SK-N-MC (cell line): ENCODE results near the gene CPVL.
A peak's percentile ranks its signal among the peaks of the same experiment; 100 is the strongest.

Experiments
- DNase-seq: peaks from one replicate; pipeline ENCODE4 v3.0.0-alpha.2; 2011; ENCODE audit warnings: low read depth, low spot score
- H3K27ac ChIP-seq: fragments of 200-600 bp; sonication (generic); 2 replicates; pipeline ENCODE4 v1.5.1; 2016; ENCODE audit warnings: mixed run types
- H3K36me3 ChIP-seq: fragments of 200-600 bp; sonication (generic); 2 replicates; pipeline ENCODE4 v1.6.1; 2017; ENCODE audit warnings: antibody characterized with exemption, low read length, mixed read lengths; ENCODE audit not compliant: insufficient read depth
- H3K4me3 ChIP-seq: fragments of 200-600 bp; sonication (generic); 2 replicates; pipeline ENCODE4 v1.5.1; 2016
- H3K9ac ChIP-seq: fragments of 200-600 bp; sonication (generic); 2 replicates; pipeline ENCODE4 v1.8.0; 2017; ENCODE audit warnings: mixed run types, mixed read lengths; ENCODE audit not compliant: insufficient read length
- H3K9me3 ChIP-seq: fragments of 200-600 bp; sonication (generic); 2 replicates; pipeline ENCODE4 v1.6.1; 2017; ENCODE audit warnings: low read depth, mild to moderate bottlenecking, antibody characterized with exemption, low read length, moderate library complexity, mixed read lengths
- EZH2 ChIP-seq: fragments of 200-600 bp; sonication (generic); IDR thresholded peaks from one replicate; pipeline ENCODE4 v1.6.1; 2017; ENCODE audit warnings: antibody characterized with exemption
- FOXP2 ChIP-seq: optimal IDR thresholded peaks from 2 replicates; pipeline ENCODE3; 2011; ENCODE audit warnings: mild to moderate bottlenecking, moderate library complexity; ENCODE audit not compliant: insufficient read depth; ENCODE audit errors: extremely low read length, control extremely low read depth
- POLR2AphosphoS5 ChIP-seq: IDR thresholded peaks from 2 replicates; pipeline ENCODE4 v1.6.1; 2012; ENCODE audit warnings: mild to moderate bottlenecking, low read depth, low read length, borderline replicate concordance

CPVL gene

DNA sequence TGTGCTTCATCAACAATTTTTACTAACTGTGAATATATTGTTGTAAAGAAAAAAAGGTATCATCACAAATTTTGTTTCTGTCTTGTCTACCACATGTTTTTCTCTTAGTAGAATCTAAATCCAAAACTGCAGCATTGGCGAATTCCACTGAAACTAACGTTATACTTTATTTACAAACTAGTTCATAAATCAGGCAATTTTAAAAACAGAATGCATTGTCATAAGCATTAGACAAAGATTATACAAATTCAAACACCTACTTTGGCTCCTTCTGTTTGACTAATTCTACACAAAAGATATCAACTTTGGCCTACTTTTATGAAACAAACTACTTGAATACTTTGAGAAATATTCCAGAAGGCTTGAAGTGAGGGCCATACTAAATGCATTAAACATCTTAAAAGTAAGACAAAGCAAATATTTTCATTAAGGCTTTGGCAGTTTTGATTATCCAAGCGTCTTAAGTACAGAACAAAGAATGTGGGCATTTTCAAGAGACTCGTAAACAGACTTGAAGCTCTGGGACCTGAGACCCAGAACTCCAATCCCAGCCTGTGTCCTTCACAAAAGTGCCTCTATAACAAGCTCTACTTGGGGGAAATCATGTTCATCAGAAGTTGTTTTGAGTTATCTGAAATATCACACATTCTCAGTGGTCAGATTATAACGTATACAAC lies 81.0 kb downstream of the CPVL start:
- no peak for DNase-seq
- no peaks in the 10 kb centered on the region for H3K9me3 ChIP-seq
- peaks cover 9% of the 10 kb centered on the region; the same call in 1 of the 2 replicates for H3K36me3 ChIP-seq
- no peak for TF ChIP-seq FOXP2
- no peak for TF ChIP-seq EZH2
- TF ChIP-seq POLR2AphosphoS5: no peak
- H3K9ac ChIP-seq: no peak overlapping the region
- peak overlapping the region; percentile 78 for H3K27ac ChIP-seq
- 0 out of 2 replicates have a peak overlapping the region, but pooled peaks have one; percentile 33 for H3K4me3 ChIP-seq

DNA sequence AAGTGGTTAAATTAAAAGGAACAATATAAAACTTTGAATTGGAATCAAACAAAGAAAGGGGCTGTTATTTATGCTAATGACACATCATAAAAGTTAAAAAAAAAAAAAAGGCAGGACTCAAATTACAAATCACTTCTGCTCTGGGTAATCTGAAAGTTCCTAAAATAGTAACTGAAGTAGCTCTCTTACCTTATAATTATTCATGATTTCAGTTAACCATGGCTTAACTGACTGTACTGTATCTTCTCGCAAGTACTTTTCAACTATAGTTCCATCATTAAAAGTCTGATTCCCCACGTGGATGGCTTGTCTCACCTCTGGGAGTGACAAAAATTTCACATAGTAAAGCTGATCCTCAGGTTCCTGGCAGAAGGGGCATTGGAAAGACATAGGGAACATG lies 82.5 kb downstream of the CPVL start:
- no peak for DNase-seq
- H3K9me3 ChIP-seq: peaks cover 3% of the 10 kb centered on the region; the same call in 1 of the 2 replicates
- peak overlapping the region; percentile 23 for H3K9ac ChIP-seq
- TF ChIP-seq FOXP2 (no peak), POLR2AphosphoS5 (no peak; the same call in 1 of the 2 replicates)
- peak overlapping the region; percentile 19; the same call in 1 of the 2 replicates for H3K4me3 ChIP-seq
- H3K36me3 ChIP-seq: peaks cover 18% of the 10 kb centered on the region
- H3K27ac ChIP-seq: peak overlapping the region; percentile 69; the same call in 1 of the 2 replicates

DNA sequence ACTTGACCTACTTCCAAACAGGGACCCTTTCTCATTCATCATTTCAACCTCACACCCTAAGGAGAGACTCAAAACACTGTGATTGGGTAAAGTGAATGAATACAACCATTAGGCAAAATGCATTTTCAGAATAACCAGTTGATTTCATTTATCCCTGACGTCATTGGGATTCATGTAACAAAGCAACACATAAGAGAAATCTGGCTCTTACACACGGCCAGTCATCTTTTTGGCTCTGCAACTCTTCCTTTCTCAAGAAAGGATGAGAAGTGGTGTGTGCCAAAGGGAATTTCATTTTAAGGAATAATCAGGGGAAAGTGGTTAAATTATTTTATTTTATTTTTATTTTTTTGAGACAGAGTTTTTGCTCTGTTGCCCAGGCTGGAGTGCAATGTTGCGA lies 83.1 kb downstream of the CPVL start:
- no peak for DNase-seq
- Histone ChIP-seq H3K4me3 (no peak overlapping the region), H3K36me3 (peaks cover 24% of the 10 kb centered on the region), H3K9me3 (peaks cover 6% of the 10 kb centered on the region; the same call in 1 of the 2 replicates), H3K9ac (no peak overlapping the region), H3K27ac (no peak overlapping the region; the same call in 1 of the 2 replicates)
- TF ChIP-seq POLR2AphosphoS5: no peak

DNA sequence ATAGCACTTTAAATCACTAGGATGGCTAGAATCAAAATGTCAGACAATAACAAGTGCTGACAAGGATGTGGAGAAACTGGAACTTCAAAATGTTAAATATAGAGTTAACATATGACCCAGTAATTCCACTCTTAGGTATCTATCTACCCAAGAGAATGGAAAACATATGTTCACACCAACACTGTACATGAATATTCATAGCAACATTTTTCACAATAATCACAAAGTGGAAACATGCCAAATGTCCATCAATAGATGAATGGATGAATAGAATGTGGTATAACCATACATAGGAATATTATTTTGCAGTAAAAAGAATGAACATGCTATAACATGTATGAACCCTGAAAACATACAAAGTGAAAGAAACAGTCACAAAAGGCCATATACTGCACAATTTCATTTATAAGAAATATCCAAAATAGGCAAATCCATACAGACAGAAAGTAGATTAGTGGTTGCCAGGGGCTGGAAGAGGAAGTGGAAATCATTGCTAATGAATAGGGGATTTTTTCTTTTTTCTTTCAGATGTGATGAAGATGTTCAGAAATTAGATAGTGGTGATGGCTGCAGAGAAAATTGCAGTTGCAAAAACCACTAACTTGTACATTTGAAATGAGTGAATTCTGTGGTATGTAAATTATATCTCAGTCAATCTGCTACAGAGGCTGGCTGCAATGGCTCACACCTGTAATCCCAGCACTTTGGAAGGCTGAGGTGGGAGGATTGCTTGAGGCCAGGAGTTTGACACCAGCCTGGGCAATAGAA lies 93.0 kb downstream of the CPVL start:
- DNase-seq: no peak
- Histone ChIP-seq H3K4me3 (no peak overlapping the region), H3K27ac (no peak overlapping the region), H3K36me3 (0 out of 2 replicates have a peak, but pooled peaks cover under 1% of the 10 kb centered on the region), H3K9me3 (0 out of 2 replicates have a peak, but pooled peaks cover 8% of the 10 kb centered on the region), H3K9ac (no peak overlapping the region)
- TF ChIP-seq POLR2AphosphoS5 (no peak), FOXP2 (no peak), EZH2 (no peak)

DNA sequence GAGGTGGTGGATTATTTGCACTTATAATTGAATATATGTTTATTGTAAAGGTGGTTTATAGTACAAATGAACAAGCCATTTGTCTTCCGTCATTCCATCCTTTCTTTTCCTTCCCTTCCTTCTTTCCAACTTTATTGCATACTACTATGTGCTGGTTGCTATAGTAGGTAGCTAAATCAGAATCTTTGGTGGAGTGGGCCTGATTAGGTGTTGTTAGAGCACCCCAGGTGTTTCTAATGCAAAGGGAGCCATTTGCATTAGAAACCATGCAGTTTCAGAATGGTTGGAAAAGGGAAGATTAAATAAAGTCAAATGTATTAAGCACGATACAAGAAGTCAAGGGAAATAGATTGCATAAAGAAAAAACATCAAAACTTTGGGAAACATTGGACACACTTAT lies 99.4 kb downstream of the CPVL start:
- TF ChIP-seq EZH2 (no peak), FOXP2 (no peak), POLR2AphosphoS5 (no peak)
- no peak for DNase-seq
- Histone ChIP-seq H3K27ac (no peak overlapping the region), H3K4me3 (no peak overlapping the region), H3K9ac (no peak overlapping the region), H3K36me3 (no peaks in the 10 kb centered on the region), H3K9me3 (0 out of 2 replicates have a peak, but pooled peaks cover 4% of the 10 kb centered on the region)

DNA sequence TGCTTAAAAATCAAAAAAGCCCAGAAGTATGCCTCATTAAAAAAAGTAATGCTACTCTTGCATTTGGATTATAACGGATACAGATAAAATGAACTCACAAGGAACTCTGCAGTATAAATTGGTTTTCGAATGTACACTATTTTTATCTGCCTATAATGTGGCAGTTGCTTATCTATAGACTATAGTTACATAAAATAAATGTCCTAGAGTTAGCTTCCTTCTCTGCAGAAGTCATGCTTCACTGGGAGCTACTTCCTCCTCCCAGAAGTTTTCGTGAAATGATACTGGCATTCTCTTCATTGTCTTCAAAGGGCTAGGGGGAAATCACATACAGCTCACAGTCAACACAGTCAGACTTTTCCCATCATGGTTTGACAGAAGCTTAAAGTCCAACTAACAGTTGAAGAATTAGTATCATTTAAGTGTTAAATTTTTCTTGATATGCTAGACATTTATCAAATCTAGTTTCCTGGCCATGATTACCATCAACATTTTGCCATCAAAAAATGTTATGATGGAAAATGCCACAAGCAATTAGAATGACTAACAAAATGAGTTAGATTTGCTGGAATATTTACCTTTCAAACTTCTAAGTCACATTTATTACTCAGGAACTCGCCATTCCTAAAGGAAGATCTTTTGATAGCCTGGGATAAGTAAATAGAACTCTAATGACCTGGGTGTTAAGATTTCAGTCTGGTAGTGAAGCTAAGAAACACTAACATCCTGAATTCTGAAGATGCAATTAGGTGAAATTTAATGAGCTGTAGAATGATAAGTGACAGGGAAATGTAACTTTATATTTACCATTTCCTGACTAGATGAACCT lies 100.9 kb downstream of the CPVL start:
- DNase-seq: no peak
- 0 out of 2 replicates have a peak, but pooled peaks cover 3% of the 10 kb centered on the region for H3K9me3 ChIP-seq
- H3K4me3 ChIP-seq: no peak overlapping the region
- peak overlapping the region; percentile 87 for H3K27ac ChIP-seq
- peak overlapping the region; percentile 6 for H3K9ac ChIP-seq
- TF ChIP-seq FOXP2 (no peak), POLR2AphosphoS5 (no peak), EZH2 (no peak)
- H3K36me3 ChIP-seq: no peaks in the 10 kb centered on the region

DNA sequence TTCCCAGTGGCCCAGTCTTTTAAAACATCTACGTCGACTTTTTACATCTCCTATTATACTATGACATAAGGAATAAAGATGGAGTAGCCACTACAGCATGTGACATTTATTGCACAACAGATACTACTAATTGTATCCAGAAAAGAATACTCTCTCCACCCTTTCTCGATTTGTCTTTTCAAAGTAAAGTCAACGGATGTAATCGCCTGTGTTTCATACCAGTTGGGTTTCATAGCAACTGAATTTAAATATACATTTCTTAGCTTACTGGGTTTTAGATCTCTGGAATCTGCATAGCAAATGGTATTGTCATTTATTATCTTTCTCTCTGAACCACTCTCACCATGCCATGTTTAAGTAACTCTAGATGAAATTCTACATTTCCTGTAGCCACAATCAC lies 101.8 kb downstream of the CPVL start:
- peak overlapping the region; percentile 87 for H3K27ac ChIP-seq
- H3K36me3 ChIP-seq: no peaks in the 10 kb centered on the region
- no peak for DNase-seq
- TF ChIP-seq FOXP2 (no peak), POLR2AphosphoS5 (no peak), EZH2 (no peak)
- no peaks in the 10 kb centered on the region for H3K9me3 ChIP-seq
- H3K9ac ChIP-seq: peak overlapping the region; percentile 6
- H3K4me3 ChIP-seq: peak overlapping the region; percentile 40; the same call in 1 of the 2 replicates

DNA sequence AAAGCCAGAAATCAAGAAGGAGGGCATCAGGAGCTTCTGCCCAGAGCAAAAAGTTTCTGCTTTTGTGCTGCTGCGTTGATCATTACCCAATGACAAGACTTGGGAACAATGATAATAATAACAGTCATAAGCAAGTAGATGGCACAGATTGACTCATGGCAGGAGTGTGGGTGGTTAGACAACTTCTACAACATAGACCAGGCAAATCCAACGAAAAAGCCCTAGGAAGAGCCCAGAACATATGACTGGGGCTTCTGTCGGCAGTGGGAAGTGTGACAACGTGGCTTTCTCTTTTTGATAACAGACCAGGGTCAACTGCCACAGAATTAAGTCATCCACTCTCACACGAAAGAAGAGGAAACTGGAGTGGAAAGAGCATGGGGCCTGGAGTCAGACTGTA lies 102.8 kb downstream of the CPVL start:
- H3K9me3 ChIP-seq: no peaks in the 10 kb centered on the region
- H3K9ac ChIP-seq: no peak overlapping the region
- TF ChIP-seq EZH2 (no peak), POLR2AphosphoS5 (no peak), FOXP2 (no peak)
- H3K4me3 ChIP-seq: no peak overlapping the region
- no peak for DNase-seq
- no peak overlapping the region for H3K27ac ChIP-seq
- H3K36me3 ChIP-seq: no peaks in the 10 kb centered on the region

DNA sequence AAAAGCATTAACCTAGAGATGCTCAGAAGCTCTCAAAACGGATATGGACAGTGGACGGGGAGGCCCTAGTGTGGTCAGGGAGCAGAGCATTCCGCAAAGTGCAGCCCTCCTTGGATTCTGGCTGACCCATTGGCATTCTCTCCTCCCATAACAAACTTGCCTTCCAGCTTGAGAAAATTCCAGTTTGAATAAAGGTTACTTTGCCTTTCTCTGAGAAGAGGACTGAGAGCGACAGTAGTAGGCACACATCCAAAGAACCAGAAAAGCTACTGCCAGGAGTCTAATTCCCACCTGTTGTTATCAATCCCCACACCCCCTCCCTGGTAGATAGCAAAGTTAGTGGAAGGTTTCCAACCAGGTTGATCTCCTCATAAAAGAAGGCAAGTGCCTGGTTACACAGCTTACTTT lies 103.5 kb downstream of the CPVL start:
- DNase-seq: no peak
- no peak overlapping the region for H3K9ac ChIP-seq
- no peak overlapping the region for H3K4me3 ChIP-seq
- no peak overlapping the region for H3K27ac ChIP-seq
- TF ChIP-seq EZH2 (no peak), FOXP2 (no peak), POLR2AphosphoS5 (no peak)
- no peaks in the 10 kb centered on the region for H3K36me3 ChIP-seq
- no peaks in the 10 kb centered on the region for H3K9me3 ChIP-seq
